Gastroesophageal sphincter (tissue), 3 donors: ENCODE measurements around the gene HS3ST5.

Source experiments
- EP300 ChIP-seq: sonication (generic); formaldehyde crosslinking; IDR thresholded peaks from one replicate; pipeline ENCODE4 v1.6.1; 2017; ENCODE audit warnings: antibody characterized with exemption, mild to moderate bottlenecking
- POLR2A ChIP-seq, 2 donors: fragments of 450-650 bp; IDR thresholded peaks; one replicate each; pipeline ENCODE4 v1.6.1; 2017; ENCODE audit warnings: antibody characterized with exemption in 2 of 2, mild to moderate bottlenecking in 2 of 2, moderate library complexity in 1 of 2
- TF ChIP-seq, protein P1 (sequence below), 4 experiments: fragments of 200-600 bp in 2 of 4; fragments of 450-650 bp in 2 of 4; sonication (generic) in 1 of 4; IDR thresholded peaks; one replicate each; pipeline ENCODE4 v1.5.1; 2017 to 2019; ENCODE audit warnings: antibody characterized with exemption in 4 of 4, mild to moderate bottlenecking in 2 of 4, moderate library complexity in 2 of 4

DNA sequence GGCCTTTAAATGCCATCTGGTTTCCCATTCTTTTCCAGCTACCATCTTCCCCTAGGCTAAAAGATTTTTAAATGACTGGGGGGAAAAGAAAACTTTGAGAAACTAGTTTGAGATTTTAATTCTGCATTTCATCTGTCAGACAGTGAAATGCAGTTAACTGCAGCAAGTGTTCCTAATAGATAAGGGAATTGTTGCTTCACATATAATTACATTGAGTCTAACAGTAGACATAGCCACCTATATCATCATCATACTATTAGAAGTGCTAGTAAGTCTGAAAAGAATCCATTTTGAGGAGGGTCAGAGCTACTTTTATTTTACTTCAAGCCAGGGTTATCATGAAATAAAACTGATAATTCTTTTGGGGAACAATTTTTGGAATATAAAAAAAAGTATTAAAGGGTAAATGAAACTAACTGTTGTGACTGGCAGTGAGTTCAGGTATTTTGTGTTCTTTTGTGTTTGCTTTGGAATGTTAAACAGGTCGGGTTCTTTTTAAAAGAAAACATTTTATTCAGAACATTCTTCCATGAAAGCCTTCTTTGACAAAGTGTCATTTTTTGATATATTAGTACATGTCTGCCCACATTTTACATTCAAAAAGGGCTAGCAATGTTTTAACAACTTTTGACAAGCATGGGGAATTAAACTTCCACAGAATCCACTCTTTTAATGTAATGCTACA lies 170.1 kb downstream of the HS3ST5 start:
- no peak for TF ChIP-seq POLR2A (IDR thresholded peaks at IDR 0.05)
- TF ChIP-seq, protein P1, sequence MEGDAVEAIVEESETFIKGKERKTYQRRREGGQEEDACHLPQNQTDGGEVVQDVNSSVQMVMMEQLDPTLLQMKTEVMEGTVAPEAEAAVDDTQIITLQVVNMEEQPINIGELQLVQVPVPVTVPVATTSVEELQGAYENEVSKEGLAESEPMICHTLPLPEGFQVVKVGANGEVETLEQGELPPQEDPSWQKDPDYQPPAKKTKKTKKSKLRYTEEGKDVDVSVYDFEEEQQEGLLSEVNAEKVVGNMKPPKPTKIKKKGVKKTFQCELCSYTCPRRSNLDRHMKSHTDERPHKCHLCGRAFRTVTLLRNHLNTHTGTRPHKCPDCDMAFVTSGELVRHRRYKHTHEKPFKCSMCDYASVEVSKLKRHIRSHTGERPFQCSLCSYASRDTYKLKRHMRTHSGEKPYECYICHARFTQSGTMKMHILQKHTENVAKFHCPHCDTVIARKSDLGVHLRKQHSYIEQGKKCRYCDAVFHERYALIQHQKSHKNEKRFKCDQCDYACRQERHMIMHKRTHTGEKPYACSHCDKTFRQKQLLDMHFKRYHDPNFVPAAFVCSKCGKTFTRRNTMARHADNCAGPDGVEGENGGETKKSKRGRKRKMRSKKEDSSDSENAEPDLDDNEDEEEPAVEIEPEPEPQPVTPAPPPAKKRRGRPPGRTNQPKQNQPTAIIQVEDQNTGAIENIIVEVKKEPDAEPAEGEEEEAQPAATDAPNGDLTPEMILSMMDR (IDR thresholded peaks at IDR 0.05), result no peak
- no peak for TF ChIP-seq EP300
